Mesenchymal stem cell (in vitro differentiated cells and primary cell): Measurements from ENCODE around the gene LAMP1.
"Not testable (repeated sequence)": the region's sequence is repeated elsewhere in the genome, so short reads cannot be mapped to it uniquely, and the experiment has no call there.

Experiments
- DNase-seq: peaks from one replicate; pipeline ENCODE4 v3.0.0-alpha.2; 2013
- H2AFZ ChIP-seq: one replicate; pipeline ENCODE4 v1.6.1; 2013; ENCODE audit warnings: low read depth, mild to moderate bottlenecking, control low read depth, inconsistent platforms, low read length, moderate library complexity
- H2AK5ac ChIP-seq: 2 replicates; pipeline ENCODE4 v1.6.1; 2013; ENCODE audit warnings: low read length, moderate library complexity, mild to moderate bottlenecking, inconsistent platforms; ENCODE audit not compliant: severe bottlenecking
- H2BK120ac ChIP-seq: one replicate; pipeline ENCODE4 v1.6.1; 2013; ENCODE audit warnings: low read depth, mild to moderate bottlenecking, inconsistent platforms, low read length, moderate library complexity
- H2BK12ac ChIP-seq, 2 experiments: one replicate each; pipeline ENCODE4 v1.6.1; 2013; ENCODE audit warnings: inconsistent platforms in 2 of 2, low read length in 2 of 2, mild to moderate bottlenecking in 2 of 2, moderate library complexity in 2 of 2, control low read depth in 1 of 2
- H2BK15ac ChIP-seq: one replicate; pipeline ENCODE4 v1.6.1; 2013; ENCODE audit warnings: mild to moderate bottlenecking, low read depth, inconsistent platforms; ENCODE audit not compliant: poor library complexity, severe bottlenecking
- H2BK5ac ChIP-seq: 2 replicates; pipeline ENCODE4 v1.6.1; 2013; ENCODE audit warnings: low read depth, mild to moderate bottlenecking, low read length, control low read depth, inconsistent platforms; ENCODE audit not compliant: poor library complexity, severe bottlenecking
- H3K14ac ChIP-seq, 2 experiments: one replicate each; pipeline ENCODE4 v1.6.1; 2013; ENCODE audit warnings: inconsistent platforms in 2 of 2, low read length in 2 of 2, control low read depth in 1 of 2, mild to moderate bottlenecking in 1 of 2, moderate library complexity in 1 of 2
- H3K18ac ChIP-seq, 2 experiments: one replicate each; pipeline ENCODE4 v1.6.1; 2013; ENCODE audit warnings: inconsistent platforms in 2 of 2, low read length in 2 of 2, control low read depth in 1 of 2, low read depth in 1 of 2, mild to moderate bottlenecking in 1 of 2
- H3K23ac ChIP-seq, 2 experiments: one replicate each; pipeline ENCODE4 v1.6.1; 2013; ENCODE audit warnings: inconsistent platforms in 2 of 2, low read length in 2 of 2, mild to moderate bottlenecking in 2 of 2, moderate library complexity in 2 of 2, control low read depth in 1 of 2
- H3K27ac ChIP-seq: 2 replicates; pipeline ENCODE4 v1.5.1; 2013; ENCODE audit warnings: mild to moderate bottlenecking, moderate library complexity, low read length, control low read depth, inconsistent platforms; ENCODE audit not compliant: poor library complexity, severe bottlenecking
- H3K27me3 ChIP-seq, 2 experiments: 2 replicates each; pipeline versions ENCODE4 v1.6.1 to v1.7.0; 2013; ENCODE audit warnings: low read length in 2 of 2, mild to moderate bottlenecking in 2 of 2, moderate library complexity in 2 of 2, control low read depth in 1 of 2, inconsistent platforms in 1 of 2; ENCODE audit not compliant: control insufficient read depth in 1 of 2, insufficient read depth in 1 of 2
- H3K36me3 ChIP-seq, 2 experiments: 2 replicates each; pipeline versions ENCODE4 v1.6.1 to v1.7.0; 2013; ENCODE audit warnings: low read length in 2 of 2, control low read depth in 1 of 2, inconsistent platforms in 1 of 2, low read depth in 1 of 2, mild to moderate bottlenecking in 1 of 2; ENCODE audit not compliant: insufficient read depth in 2 of 2, control insufficient read depth in 1 of 2
- H3K4ac ChIP-seq, 2 experiments: one replicate each; pipeline ENCODE4 v1.6.1; 2013; ENCODE audit warnings: inconsistent platforms in 2 of 2, low read length in 2 of 2, mild to moderate bottlenecking in 2 of 2, moderate library complexity in 2 of 2, control low read depth in 1 of 2, low read depth in 1 of 2
- H3K4me1 ChIP-seq: 2 replicates; pipeline ENCODE4 v1.6.1; 2013; ENCODE audit warnings: low read depth, low read length, control low read depth; ENCODE audit not compliant: control insufficient read depth, insufficient read depth
- H3K4me2 ChIP-seq: 2 replicates; pipeline ENCODE4 v1.6.1; 2013; ENCODE audit warnings: low read length, mild to moderate bottlenecking, inconsistent platforms; ENCODE audit not compliant: poor library complexity, severe bottlenecking
- H3K4me3 ChIP-seq, 2 experiments: 2 replicates each; pipeline versions ENCODE4 v1.5.1 to v1.7.0; 2013; ENCODE audit warnings: low read length in 2 of 2, mild to moderate bottlenecking in 2 of 2, control low read depth in 1 of 2, low read depth in 1 of 2; ENCODE audit not compliant: insufficient read depth in 1 of 2
- H3K79me1 ChIP-seq: replicated peaks from 2 replicates; pipeline ENCODE4 v1.6.1; 2013; ENCODE audit warnings: mild to moderate bottlenecking, control low read depth, low read length, inconsistent platforms; ENCODE audit not compliant: poor library complexity, severe bottlenecking
- H3K9ac ChIP-seq: 2 replicates; pipeline ENCODE4 v1.7.0; 2013; ENCODE audit warnings: mild to moderate bottlenecking, low read length, moderate library complexity
- H3K9me3 ChIP-seq: 2 replicates; pipeline ENCODE4 v1.7.0; 2013; ENCODE audit warnings: mild to moderate bottlenecking, low read length; ENCODE audit not compliant: control insufficient read depth
- H4K8ac ChIP-seq: one replicate; pipeline ENCODE4 v1.6.1; 2013; ENCODE audit warnings: inconsistent platforms, mild to moderate bottlenecking, low read length, moderate library complexity
- H4K91ac ChIP-seq: one replicate; pipeline ENCODE4 v1.6.1; 2013; ENCODE audit warnings: mild to moderate bottlenecking, low read length, inconsistent platforms
- WGBS: methylation state at CpG from one replicate; pipeline ENCODE4 v1.1.7; 2013; ENCODE audit warnings: mixed read lengths; 5-methylcytosine and 5-hydroxymethylcytosine counted together

The LAMP1 gene

DNA sequence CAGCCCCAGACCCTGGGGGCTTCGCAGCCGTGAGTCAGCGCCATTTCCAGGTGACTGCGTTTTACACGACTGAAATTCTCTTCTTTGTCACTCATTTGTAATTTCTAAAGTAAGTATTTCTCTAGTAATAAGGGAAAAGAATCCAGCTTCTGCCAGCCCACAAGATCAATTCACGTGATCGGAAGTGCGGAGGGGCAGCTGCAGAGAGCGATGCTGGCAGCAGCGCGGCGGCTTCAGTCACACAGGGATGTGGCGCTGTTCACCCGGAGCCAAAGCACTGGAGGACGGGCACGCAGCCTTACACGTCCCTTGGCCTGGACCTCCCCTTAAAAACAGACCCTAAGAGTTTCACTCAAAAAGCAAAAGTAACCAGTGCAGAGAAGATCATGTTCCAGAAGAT is 48.4 kb downstream of the LAMP1 start:
- H4K8ac ChIP-seq: no peak overlapping the region
- no peak overlapping the region for H3K4ac ChIP-seq
- 97% methylated on average over 12 of the region's 17 CpGs for WGBS
- peaks cover 2% of the 10 kb centered on the region for H3K4me1 ChIP-seq
- H4K91ac ChIP-seq: no peak overlapping the region
- H3K18ac ChIP-seq: no peak overlapping the region
- H3K27ac ChIP-seq: no peak overlapping the region
- no peak overlapping the region for H3K23ac ChIP-seq
- no peak for DNase-seq
- no peak overlapping the region for H3K14ac ChIP-seq
- peaks cover 0 to 33% of the 10 kb centered on the region in 2 experiments for H3K36me3 ChIP-seq
- H3K9me3 ChIP-seq: no peaks in the 10 kb centered on the region
- H3K27me3 ChIP-seq: no peaks in the 10 kb centered on the region
- H3K4me3 ChIP-seq: no peak overlapping the region
- H2BK5ac ChIP-seq: no peak overlapping the region
- no peak overlapping the region for H2AFZ ChIP-seq
- H2BK12ac ChIP-seq: no peak overlapping the region
- no peaks in the 10 kb centered on the region for H3K79me1 ChIP-seq
- no peak overlapping the region for H2AK5ac ChIP-seq
- H3K4me2 ChIP-seq: no peak overlapping the region
- no peak overlapping the region for H3K9ac ChIP-seq
- no peak overlapping the region for H2BK120ac ChIP-seq
- no peak overlapping the region for H2BK15ac ChIP-seq

DNA sequence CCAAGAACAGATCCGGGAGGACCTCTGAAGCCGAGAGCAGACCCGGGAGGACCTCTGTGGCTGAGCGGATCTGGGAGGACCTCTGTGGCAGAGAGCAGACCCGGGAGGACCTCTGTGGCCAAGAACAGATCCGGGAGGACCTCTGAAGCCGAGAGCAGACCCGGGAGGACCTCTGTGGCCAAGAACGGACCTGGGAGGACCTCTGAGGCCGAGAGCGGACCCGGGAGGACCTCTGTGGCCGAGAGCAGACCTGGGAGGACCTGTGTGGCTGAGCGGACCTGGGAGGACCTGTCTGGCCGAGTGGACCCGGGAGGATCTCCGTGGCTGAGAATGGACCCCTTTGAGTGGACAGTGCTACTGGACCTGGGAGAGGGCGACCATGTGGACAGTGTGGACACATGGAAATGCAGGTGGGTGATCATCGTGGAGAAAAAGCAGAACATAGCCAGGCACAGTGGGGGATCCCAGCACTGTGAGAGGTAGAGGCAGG is 50.7 kb downstream of the LAMP1 start:
- H3K36me3 ChIP-seq: peaks cover 0 to 35% of the 10 kb centered on the region in 2 experiments
- H4K8ac ChIP-seq, H2AFZ ChIP-seq, H3K14ac ChIP-seq, H3K18ac ChIP-seq, H3K4ac ChIP-seq, H3K79me1 ChIP-seq, H3K4me1 ChIP-seq, H4K91ac ChIP-seq, H3K4me3 ChIP-seq, DNase-seq, H2BK15ac ChIP-seq, H2BK12ac ChIP-seq, H3K9me3 ChIP-seq, H3K27ac ChIP-seq, H3K9ac ChIP-seq, H3K23ac ChIP-seq, H2BK120ac ChIP-seq, H3K27me3 ChIP-seq, H2BK5ac ChIP-seq, H3K4me2 ChIP-seq, H2AK5ac ChIP-seq: not testable (repeated sequence)
- WGBS: 91% methylated on average over 19 of the region's 19 CpGs

DNA sequence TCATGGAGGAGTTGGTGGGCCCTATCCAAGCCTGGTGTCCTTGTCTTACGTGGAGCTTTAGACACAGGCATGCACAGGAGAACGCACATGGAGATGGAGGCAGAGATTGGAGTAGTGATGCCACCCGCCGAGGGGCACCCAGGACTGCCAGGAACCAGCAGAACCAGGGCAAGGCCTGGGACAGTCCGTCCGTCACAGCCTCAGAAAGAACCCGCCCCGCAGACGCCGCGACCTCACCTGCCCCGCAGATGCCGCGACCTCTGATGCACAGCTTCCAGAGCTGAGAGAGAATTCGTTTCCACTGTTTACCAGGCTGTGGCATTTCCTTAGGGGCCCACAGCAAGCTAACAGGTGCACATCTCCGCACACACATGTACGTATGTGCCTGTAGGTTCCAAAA is 51.6 kb downstream of the LAMP1 start:
- Histone ChIP-seq H3K79me1 (no peaks in the 10 kb centered on the region), H2BK5ac (no peak overlapping the region), H2AFZ (no peak overlapping the region), H3K4me3 (no peak overlapping the region), H2BK12ac (no peak overlapping the region), H3K18ac (no peak overlapping the region), H3K23ac (no peak overlapping the region), H3K4me1 (peaks cover 2% of the 10 kb centered on the region), H3K27ac (no peak overlapping the region), H2BK120ac (no peak overlapping the region), H4K8ac (no peak overlapping the region), H4K91ac (no peak overlapping the region), H3K4me2 (no peak overlapping the region), H3K4ac (no peak overlapping the region), H3K36me3 (peaks cover 0 to 31% of the 10 kb centered on the region in 2 experiments), H3K14ac (no peak overlapping the region), H3K9me3 (no peaks in the 10 kb centered on the region), H3K27me3 (no peaks in the 10 kb centered on the region), H2BK15ac (no peak overlapping the region), H2AK5ac (no peak overlapping the region), H3K9ac (no peak overlapping the region)
- DNase-seq: no peak
- 91% methylated on average over 17 of the region's 17 CpGs for WGBS

DNA sequence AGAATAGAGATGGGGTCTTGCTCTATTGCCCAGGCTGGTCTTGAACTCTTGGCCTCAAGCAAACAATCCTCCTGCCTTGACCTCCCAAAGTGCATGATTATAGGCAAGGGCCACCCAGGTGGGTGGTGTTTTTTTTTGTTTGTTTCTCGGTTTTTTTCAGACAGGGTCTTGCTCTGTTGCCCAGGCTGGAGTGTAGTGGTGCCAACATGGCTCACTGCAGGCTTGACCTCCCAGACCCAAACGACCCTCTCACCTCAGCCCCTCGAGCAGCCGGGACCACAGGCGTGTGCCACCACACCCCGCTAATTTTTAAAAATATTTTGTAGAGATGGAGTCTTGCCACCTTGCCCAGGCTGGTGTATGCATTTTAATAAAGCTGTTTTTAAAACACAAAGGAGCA is 52.0 kb downstream of the LAMP1 start:
- H3K27ac ChIP-seq: no peak overlapping the region
- no peak overlapping the region for H3K14ac ChIP-seq
- no peak for DNase-seq
- H3K9me3 ChIP-seq: no peaks in the 10 kb centered on the region
- no peak overlapping the region for H2AK5ac ChIP-seq
- H3K4me3 ChIP-seq: no peak overlapping the region
- H3K27me3 ChIP-seq: no peaks in the 10 kb centered on the region
- 93% methylated on average over 5 of the region's 6 CpGs for WGBS
- H3K36me3 ChIP-seq: peaks cover 0 to 31% of the 10 kb centered on the region in 2 experiments
- H2BK5ac ChIP-seq: no peak overlapping the region
- H3K9ac ChIP-seq: no peak overlapping the region
- H4K8ac ChIP-seq: no peak overlapping the region
- no peaks in the 10 kb centered on the region for H3K79me1 ChIP-seq
- no peak overlapping the region for H2BK15ac ChIP-seq
- H4K91ac ChIP-seq: no peak overlapping the region
- H3K4me1 ChIP-seq: peaks cover 2% of the 10 kb centered on the region
- H3K23ac ChIP-seq: no peak overlapping the region
- H3K18ac ChIP-seq: no peak overlapping the region
- no peak overlapping the region for H2BK12ac ChIP-seq
- no peak overlapping the region for H2AFZ ChIP-seq
- no peak overlapping the region for H2BK120ac ChIP-seq
- no peak overlapping the region for H3K4ac ChIP-seq
- no peak overlapping the region for H3K4me2 ChIP-seq
